Liver (tissue), 9 donors: ENCODE measurements around the gene LAMA2. TPM values are rescaled to one million over a fixed set of nuclear protein-coding genes. Genes with fewer than 3 reads are reported as not detected.

Experiments
- DNase-seq: peaks from one replicate; pipeline ENCODE4 v3.0.0-alpha.2; 2017; ENCODE audit warnings: low spot score
- H3K27ac ChIP-seq, 2 donors: one replicate each; pipeline ENCODE4 v1.7.0; 2013; ENCODE audit warnings: inconsistent platforms in 2 of 2, low read length in 2 of 2, control low read depth in 1 of 2, low read depth in 1 of 2, mild to moderate bottlenecking in 1 of 2
- H3K27me3 ChIP-seq, 4 donors: one replicate each; pipeline versions ENCODE4 v1.6.1 to v1.7.0; 2013; ENCODE audit warnings: low read length in 3 of 4, inconsistent platforms in 1 of 4, mild to moderate bottlenecking in 1 of 4, moderate library complexity in 1 of 4; ENCODE audit not compliant: control insufficient read depth in 4 of 4, insufficient read depth in 4 of 4
- H3K36me3 ChIP-seq, 4 donors: one replicate each; pipeline versions ENCODE4 v1.6.1 to v1.7.0; 2013; ENCODE audit warnings: low read length in 3 of 4, mild to moderate bottlenecking in 3 of 4, low read depth in 1 of 4, moderate library complexity in 1 of 4; ENCODE audit not compliant: control insufficient read depth in 4 of 4, insufficient read depth in 3 of 4
- H3K4me1 ChIP-seq, 4 donors: one replicate each; pipeline versions ENCODE4 v1.6.1 to v1.7.0; 2013; ENCODE audit warnings: low read length in 3 of 4, mild to moderate bottlenecking in 3 of 4, moderate library complexity in 1 of 4; ENCODE audit not compliant: control insufficient read depth in 4 of 4, insufficient read depth in 4 of 4
- H3K4me3 ChIP-seq, 3 donors: one replicate each; pipeline versions ENCODE4 v1.6.1 to v1.7.0; 2013; ENCODE audit warnings: low read length in 3 of 3, control low read depth in 1 of 3, low read depth in 1 of 3, mild to moderate bottlenecking in 1 of 3
- H3K9ac ChIP-seq, 2 donors: one replicate each; pipeline ENCODE4 v1.7.0; 2013; ENCODE audit warnings: low read length in 2 of 2, mild to moderate bottlenecking in 2 of 2, moderate library complexity in 2 of 2, control low read depth in 1 of 2, low read depth in 1 of 2
- H3K9me3 ChIP-seq, 4 donors: one replicate each; pipeline versions ENCODE4 v1.6.1 to v1.7.0; 2013; ENCODE audit warnings: low read length in 3 of 4; ENCODE audit not compliant: control insufficient read depth in 4 of 4
- EGR1 ChIP-seq, 2 donors: IDR thresholded peaks; 2 replicates each; pipeline ENCODE4 v1.6.1; 2016 to 2018; ENCODE audit warnings: antibody characterized with exemption in 2 of 2, low read depth in 2 of 2
- FOXA1 ChIP-seq: IDR thresholded peaks from 2 replicates; pipeline ENCODE4 v1.6.1; 2016; ENCODE audit warnings: antibody characterized with exemption
- FOXA2 ChIP-seq: IDR thresholded peaks from 2 replicates; pipeline ENCODE4 v1.6.1; 2016; ENCODE audit warnings: antibody characterized with exemption
- GABPA ChIP-seq, 2 donors: IDR thresholded peaks in 1 of 2; conservative IDR thresholded peaks in 1 of 2; 2 replicates each; pipeline ENCODE4 v1.6.1; 2016; ENCODE audit warnings: antibody characterized with exemption in 2 of 2, mild to moderate bottlenecking in 1 of 2, moderate library complexity in 1 of 2
- HNF4A ChIP-seq, 2 donors: conservative IDR thresholded peaks; 2 replicates each; pipeline ENCODE4 v1.6.1; 2016; ENCODE audit warnings: antibody characterized with exemption in 2 of 2, mild to moderate bottlenecking in 2 of 2
- HNF4G ChIP-seq: IDR thresholded peaks from 2 replicates; pipeline ENCODE4 v1.6.1; 2016; ENCODE audit warnings: antibody characterized with exemption
- JUND ChIP-seq, 2 donors: IDR thresholded peaks; 2 replicates each; pipeline ENCODE4 v1.6.1; 2016; ENCODE audit warnings: antibody characterized with exemption in 2 of 2
- NR2F2 ChIP-seq: IDR thresholded peaks from 2 replicates; pipeline ENCODE4 v1.6.1; 2016; ENCODE audit warnings: antibody characterized with exemption
- RAD21 ChIP-seq, 2 donors: IDR thresholded peaks; 2 replicates each; pipeline ENCODE4 v1.6.1; 2016; ENCODE audit warnings: antibody characterized with exemption in 2 of 2, mild to moderate bottlenecking in 2 of 2
- RXRA ChIP-seq, 2 donors: IDR thresholded peaks; 2 replicates each; pipeline ENCODE4 v1.6.1; 2017 to 2018; ENCODE audit warnings: antibody characterized with exemption in 2 of 2, mild to moderate bottlenecking in 1 of 2
- SP1 ChIP-seq: IDR thresholded peaks from 2 replicates; pipeline ENCODE4 v1.6.1; 2018; ENCODE audit warnings: antibody characterized with exemption, mild to moderate bottlenecking
- TAF1 ChIP-seq: conservative IDR thresholded peaks from 2 replicates; pipeline ENCODE4 v1.6.1; 2016; ENCODE audit warnings: antibody characterized with exemption, mild to moderate bottlenecking
- YY1 ChIP-seq: IDR thresholded peaks from 2 replicates; pipeline ENCODE4 v1.6.1; 2016; ENCODE audit warnings: antibody characterized with exemption, mild to moderate bottlenecking
- WGBS: extraction: QIAGEN DNeasy Blood & Tissue Kit; methylation state at CpG from one replicate; pipeline ENCODE4 v1.1.7; 2013; 5-methylcytosine and 5-hydroxymethylcytosine counted together
- polyA plus RNA-seq, 2 donors: library from polyadenylated mRNA; stranded (reverse) in 1 of 2; unstranded in 1 of 2; fragments of 200-250 nt in 1 of 2; fragments of >200 nt in 1 of 2; fragmentation: Nextera tagmentation in 1 of 2; extraction: Ambion mirVana in 1 of 2; gene quantifications; one replicate each; pipeline versions ENCODE4 v1.2.1 to v1.2.3, GENCODE V29; 2013 to 2015
- total RNA-seq, 2 donors: library from RNA; depleted of rRNA; stranded (reverse); fragments of >200 nt; gene quantifications; one replicate each; pipeline ENCODE4 v1.2.3, GENCODE V29; 2014
- TF ChIP-seq, protein P1 (sequence below): IDR thresholded peaks from 2 replicates; pipeline ENCODE4 v1.6.1; 2016; ENCODE audit warnings: antibody characterized with exemption
- TF ChIP-seq, protein P2 (sequence below): IDR thresholded peaks from 2 replicates; pipeline ENCODE4 v1.6.1; 2016; ENCODE audit warnings: antibody characterized with exemption
- TF ChIP-seq, protein P3 (sequence below): fragments of 150-350 bp; IDR thresholded peaks from 2 replicates; pipeline ENCODE4 v1.5.1; 2017; ENCODE audit warnings: improper control_type of control experiment, low read depth, low read length; ENCODE audit not compliant: missing input control
- TF ChIP-seq, protein P4 (sequence below): IDR thresholded peaks from 2 replicates; pipeline ENCODE4 v1.6.1; 2016; ENCODE audit warnings: antibody characterized with exemption, mild to moderate bottlenecking
- TF ChIP-seq, protein P5 (sequence below): IDR thresholded peaks from 2 replicates; pipeline ENCODE4 v1.6.1; 2016; ENCODE audit warnings: antibody characterized with exemption
- donor health status: healthy.
- donor health status: healthy.
- donor health status: healthy.
- donor health status: healthy.
- donor health status: healthy.

The LAMA2 gene
- total and polyA plus RNA-seq, 4 donors = 1.3 to 17.0 (median 3.0) TPM

DNA sequence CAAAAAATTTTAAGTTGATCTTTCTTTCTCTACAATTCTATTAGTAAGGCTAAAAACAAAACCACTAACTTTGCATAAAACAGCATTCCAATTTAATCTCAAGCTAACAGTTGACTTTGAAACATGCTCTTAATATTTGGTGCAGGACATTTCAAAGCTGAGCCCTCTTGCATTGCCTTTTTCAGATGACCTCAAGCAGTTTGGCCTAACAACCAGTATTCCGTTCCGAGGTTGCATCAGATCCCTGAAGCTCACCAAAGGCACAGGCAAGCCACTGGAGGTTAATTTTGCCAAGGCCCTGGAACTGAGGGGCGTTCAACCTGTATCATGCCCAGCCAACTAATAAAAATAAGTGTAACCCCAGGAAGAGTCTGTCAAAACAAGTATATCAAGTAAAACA, 633.1 kb downstream of the LAMA2 start:
- H3K27ac ChIP-seq = no peak overlapping the region
- H3K4me3 ChIP-seq = no peak overlapping the region
- H3K4me1 ChIP-seq = no peaks in the 10 kb centered on the region
- DNase-seq = no peak
- H3K27me3 ChIP-seq = no peaks in the 10 kb centered on the region
- H3K9me3 ChIP-seq = no peaks in the 10 kb centered on the region
- H3K36me3 ChIP-seq = no peaks in the 10 kb centered on the region
- no peak for TF ChIP-seq RXRA (IDR thresholded peaks at IDR 0.05)
- no peak for TF ChIP-seq SP1
- no peak for TF ChIP-seq YY1
- no peak for TF ChIP-seq NR2F2
- TF ChIP-seq TAF1 = no peak
- TF ChIP-seq HNF4A (conservative IDR thresholded peaks at IDR 0.05) = no peak
- TF ChIP-seq GABPA (IDR thresholded peaks at IDR 0.05 in 1 of 2, conservative IDR thresholded peaks at IDR 0.05 in 1 of 2) = no peak
- TF ChIP-seq, protein P1, sequence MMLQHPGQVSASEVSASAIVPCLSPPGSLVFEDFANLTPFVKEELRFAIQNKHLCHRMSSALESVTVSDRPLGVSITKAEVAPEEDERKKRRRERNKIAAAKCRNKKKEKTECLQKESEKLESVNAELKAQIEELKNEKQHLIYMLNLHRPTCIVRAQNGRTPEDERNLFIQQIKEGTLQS = no peak
- TF ChIP-seq, protein P2, sequence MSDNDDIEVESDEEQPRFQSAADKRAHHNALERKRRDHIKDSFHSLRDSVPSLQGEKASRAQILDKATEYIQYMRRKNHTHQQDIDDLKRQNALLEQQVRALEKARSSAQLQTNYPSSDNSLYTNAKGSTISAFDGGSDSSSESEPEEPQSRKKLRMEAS = no peak
- no peak for TF ChIP-seq FOXA1
- no peak for TF ChIP-seq RAD21 (IDR thresholded peaks at IDR 0.05)
- no peak for TF ChIP-seq EGR1 (IDR thresholded peaks at IDR 0.05; ENCODE audit: low read depth in 2 of 2)
- no peak for TF ChIP-seq HNF4G
- TF ChIP-seq JUND (IDR thresholded peaks at IDR 0.05) = no peak
- TF ChIP-seq FOXA2 = no peak
- TF ChIP-seq, protein P3, sequence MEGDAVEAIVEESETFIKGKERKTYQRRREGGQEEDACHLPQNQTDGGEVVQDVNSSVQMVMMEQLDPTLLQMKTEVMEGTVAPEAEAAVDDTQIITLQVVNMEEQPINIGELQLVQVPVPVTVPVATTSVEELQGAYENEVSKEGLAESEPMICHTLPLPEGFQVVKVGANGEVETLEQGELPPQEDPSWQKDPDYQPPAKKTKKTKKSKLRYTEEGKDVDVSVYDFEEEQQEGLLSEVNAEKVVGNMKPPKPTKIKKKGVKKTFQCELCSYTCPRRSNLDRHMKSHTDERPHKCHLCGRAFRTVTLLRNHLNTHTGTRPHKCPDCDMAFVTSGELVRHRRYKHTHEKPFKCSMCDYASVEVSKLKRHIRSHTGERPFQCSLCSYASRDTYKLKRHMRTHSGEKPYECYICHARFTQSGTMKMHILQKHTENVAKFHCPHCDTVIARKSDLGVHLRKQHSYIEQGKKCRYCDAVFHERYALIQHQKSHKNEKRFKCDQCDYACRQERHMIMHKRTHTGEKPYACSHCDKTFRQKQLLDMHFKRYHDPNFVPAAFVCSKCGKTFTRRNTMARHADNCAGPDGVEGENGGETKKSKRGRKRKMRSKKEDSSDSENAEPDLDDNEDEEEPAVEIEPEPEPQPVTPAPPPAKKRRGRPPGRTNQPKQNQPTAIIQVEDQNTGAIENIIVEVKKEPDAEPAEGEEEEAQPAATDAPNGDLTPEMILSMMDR = no peak
- TF ChIP-seq, protein P4, sequence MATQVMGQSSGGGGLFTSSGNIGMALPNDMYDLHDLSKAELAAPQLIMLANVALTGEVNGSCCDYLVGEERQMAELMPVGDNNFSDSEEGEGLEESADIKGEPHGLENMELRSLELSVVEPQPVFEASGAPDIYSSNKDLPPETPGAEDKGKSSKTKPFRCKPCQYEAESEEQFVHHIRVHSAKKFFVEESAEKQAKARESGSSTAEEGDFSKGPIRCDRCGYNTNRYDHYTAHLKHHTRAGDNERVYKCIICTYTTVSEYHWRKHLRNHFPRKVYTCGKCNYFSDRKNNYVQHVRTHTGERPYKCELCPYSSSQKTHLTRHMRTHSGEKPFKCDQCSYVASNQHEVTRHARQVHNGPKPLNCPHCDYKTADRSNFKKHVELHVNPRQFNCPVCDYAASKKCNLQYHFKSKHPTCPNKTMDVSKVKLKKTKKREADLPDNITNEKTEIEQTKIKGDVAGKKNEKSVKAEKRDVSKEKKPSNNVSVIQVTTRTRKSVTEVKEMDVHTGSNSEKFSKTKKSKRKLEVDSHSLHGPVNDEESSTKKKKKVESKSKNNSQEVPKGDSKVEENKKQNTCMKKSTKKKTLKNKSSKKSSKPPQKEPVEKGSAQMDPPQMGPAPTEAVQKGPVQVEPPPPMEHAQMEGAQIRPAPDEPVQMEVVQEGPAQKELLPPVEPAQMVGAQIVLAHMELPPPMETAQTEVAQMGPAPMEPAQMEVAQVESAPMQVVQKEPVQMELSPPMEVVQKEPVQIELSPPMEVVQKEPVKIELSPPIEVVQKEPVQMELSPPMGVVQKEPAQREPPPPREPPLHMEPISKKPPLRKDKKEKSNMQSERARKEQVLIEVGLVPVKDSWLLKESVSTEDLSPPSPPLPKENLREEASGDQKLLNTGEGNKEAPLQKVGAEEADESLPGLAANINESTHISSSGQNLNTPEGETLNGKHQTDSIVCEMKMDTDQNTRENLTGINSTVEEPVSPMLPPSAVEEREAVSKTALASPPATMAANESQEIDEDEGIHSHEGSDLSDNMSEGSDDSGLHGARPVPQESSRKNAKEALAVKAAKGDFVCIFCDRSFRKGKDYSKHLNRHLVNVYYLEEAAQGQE = no peak
- TF ChIP-seq, protein P5, sequence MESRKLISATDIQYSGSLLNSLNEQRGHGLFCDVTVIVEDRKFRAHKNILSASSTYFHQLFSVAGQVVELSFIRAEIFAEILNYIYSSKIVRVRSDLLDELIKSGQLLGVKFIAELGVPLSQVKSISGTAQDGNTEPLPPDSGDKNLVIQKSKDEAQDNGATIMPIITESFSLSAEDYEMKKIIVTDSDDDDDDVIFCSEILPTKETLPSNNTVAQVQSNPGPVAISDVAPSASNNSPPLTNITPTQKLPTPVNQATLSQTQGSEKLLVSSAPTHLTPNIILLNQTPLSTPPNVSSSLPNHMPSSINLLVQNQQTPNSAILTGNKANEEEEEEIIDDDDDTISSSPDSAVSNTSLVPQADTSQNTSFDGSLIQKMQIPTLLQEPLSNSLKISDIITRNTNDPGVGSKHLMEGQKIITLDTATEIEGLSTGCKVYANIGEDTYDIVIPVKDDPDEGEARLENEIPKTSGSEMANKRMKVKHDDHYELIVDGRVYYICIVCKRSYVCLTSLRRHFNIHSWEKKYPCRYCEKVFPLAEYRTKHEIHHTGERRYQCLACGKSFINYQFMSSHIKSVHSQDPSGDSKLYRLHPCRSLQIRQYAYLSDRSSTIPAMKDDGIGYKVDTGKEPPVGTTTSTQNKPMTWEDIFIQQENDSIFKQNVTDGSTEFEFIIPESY = no peak
- no peak overlapping the region for H3K9ac ChIP-seq
- WGBS = 91% methylated on average over 3 of the region's 3 CpGs
